HG03378 (cell line): ENCODE measurements around the gene GOLGA6L26.
"Not testable (repeated sequence)": the region's sequence is repeated elsewhere in the genome, so short reads cannot be mapped to it uniquely, and the experiment has no call there.

Experiments used
- ATAC-seq: cut with Tn5 transposase; IDR thresholded peaks from one replicate; pipeline ENCODE4 v1.9.1; 2021; ENCODE audit warnings: mild to moderate bottlenecking, moderate library complexity; ENCODE audit not compliant: unreplicated experiment

GOLGA6L26 gene

DNA sequence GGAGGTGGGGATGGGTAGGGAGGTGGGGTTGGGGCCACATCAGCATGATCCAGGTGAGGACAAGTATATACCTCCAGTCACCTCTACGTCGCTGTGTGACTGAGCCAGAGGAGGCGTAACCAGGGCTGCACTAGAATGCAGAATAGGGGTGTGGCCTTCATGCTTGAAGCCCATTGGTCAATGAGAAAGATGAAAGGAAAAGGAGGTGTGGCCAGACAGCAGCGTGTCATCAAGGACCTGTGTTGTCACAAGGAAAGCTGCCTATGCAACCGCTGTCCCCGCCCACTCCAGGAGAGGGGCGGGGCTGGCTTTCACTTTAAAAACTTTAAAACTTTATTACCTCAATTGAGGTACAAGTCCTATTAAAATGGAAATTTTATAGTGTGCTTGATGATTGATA is at the start of gene GOLGA6L26:
Gene GOLGA6L26, minus strand, starts transcription at position 101 of the 400 bp plus-strand sequence. Its CDS starts 61 bp downstream, at position 40.
- ATAC-seq: not testable (repeated sequence)

DNA sequence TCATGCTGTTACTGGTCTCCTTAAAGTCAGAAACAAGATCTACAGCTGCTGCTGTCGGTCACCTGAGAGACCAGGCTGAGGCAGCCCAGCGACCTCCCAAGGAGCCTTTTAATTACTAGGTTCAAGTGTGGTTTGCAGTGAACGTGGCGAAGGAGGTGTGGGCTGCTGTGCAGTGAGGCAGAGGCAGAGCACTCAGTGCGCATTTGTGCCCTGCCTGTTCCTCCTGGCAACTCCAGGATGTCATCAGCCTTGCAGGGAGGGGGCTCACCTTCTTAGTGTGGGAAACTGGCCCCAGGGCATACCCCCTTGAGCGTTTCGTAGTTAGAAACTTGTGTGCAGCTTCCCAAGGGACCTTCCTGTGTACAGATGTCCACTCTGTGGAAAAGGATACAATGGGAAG is 47.2 kb upstream of the GOLGA6L26 start:
- ATAC-seq: not testable (repeated sequence)

DNA sequence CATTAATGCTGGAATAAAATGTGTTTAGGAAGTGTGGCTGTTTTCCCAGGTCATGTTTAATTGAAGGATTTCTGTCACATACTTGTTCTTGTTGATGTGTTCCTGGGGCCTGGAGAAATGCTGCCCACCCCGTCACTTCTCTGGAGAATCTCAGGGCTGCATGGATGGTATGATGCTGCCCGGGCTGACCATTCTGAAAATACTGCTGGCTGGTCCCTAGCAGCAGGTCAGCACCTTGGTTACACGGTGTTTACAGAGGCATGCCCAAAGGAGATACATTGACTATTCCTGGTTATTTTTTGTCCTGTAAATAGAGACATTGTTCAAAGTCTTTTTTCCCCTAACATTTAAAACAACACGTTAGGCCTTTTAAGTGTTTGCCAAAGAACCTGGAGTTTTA is 46.7 kb upstream of the GOLGA6L26 start:
- ATAC-seq: not testable (repeated sequence)

DNA sequence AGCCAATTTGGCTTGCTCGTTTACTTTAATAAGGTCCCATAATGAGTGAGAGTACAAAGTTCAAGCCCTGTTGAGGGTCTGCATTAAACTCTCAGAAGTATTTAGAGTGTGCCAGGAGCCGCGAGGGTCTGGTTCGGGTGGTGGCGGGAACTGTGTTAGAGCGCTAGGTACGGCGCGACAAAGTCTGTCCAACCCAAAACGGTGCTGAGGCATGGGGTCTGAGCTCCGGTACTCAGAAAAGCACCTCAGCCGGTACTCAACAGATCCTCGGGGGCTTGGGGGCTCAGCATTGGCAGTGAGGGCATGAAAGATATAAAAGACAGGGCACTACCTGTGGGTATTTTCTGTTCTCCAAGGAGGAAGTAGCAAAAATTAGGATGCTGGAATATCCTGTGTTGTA is 45.0 kb upstream of the GOLGA6L26 start:
- not testable (repeated sequence) for ATAC-seq

DNA sequence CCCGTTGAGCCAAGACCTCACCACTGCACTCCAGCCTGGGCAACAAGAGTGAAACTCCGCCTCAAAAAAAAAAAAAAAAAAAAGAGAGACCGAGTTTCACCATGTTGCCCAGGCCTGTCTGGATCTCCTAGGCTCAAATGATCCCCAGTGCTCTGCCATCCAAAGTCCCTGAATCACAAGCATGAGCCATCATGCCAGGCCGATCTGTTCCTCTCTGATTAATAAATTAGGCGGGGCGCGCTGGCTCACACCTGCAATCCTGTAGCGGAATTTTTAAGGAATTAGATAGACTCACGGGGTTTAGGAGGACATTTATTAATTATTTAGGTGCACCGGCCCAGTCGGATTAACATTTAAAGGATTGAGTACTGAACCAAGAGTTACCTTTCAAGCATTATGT is 40.2 kb upstream of the GOLGA6L26 start:
- not testable (repeated sequence) for ATAC-seq

DNA sequence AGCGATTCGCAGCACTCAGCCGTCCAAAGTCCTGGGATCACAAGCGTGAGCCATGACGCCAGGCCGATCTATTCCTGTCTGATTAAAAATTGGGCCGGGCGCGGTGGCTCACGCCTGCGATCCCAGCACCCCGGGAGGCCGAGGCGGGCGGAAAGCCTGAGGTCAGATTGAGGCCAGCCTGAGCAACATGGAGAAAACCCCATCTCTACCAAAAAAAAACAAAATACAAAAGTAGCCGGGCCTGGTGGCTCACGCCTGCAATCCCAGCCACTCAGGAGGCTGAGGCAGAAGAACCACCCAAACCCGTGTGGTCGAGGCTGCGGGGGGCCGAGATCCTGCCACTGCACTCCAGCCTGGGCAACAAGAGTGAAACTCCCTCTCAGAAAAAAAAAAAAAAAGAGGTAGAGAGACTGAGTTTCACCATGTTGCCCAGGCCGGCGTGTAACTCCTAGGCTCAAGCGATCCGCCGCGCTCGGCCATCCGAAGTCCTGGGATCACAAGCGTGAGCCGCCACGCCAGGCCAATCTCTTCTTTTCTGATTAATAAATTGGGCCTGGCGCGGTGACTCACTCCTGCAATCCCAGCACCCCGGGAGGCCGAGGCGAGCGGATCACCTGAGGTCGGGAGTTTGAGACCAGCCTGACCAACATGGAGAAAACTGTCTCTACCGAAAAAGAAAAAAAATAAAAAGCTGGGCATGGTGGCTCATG is 39.0 kb upstream of the GOLGA6L26 start:
- ATAC-seq: not testable (repeated sequence)

DNA sequence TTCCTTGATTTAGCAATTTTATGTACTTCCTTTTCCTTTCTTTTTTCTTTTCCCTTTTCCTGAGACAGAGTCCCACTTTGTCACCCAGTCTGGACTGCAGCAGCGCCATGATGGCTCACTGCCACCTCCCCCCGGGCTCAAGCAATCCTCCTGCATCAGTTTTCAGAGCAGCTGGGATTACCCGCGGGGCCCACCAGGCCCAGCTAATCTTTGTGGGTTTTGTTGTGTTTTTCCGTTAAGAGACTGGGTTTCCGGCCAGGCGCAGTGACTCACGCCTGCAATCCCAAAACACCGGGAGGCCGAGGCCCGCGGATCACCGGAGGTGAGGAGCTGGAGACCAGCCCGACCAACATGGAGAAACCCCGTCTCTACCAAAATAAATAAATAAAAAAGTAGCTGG is 38.3 kb upstream of the GOLGA6L26 start:
- ATAC-seq: no peak

DNA sequence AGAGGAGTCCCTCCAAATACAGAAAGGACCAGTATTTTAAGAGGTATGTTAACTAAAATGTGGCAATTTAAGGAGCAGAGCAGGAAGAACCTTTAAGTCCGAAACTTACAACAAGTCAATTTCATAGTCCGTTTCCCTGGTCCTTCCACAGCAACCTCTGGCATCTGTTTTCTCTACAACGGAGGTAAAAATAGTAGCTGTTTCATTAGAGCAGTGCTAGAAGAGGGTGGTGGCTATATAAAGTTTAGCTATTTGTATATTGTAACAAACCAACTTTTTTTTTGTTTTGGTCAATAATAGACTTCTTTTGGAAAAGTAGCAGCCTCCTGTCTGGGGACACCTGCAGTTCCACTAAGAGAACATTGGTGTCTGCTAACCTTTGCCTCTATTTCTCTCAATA is 37.9 kb upstream of the GOLGA6L26 start:
- not testable (repeated sequence) for ATAC-seq

DNA sequence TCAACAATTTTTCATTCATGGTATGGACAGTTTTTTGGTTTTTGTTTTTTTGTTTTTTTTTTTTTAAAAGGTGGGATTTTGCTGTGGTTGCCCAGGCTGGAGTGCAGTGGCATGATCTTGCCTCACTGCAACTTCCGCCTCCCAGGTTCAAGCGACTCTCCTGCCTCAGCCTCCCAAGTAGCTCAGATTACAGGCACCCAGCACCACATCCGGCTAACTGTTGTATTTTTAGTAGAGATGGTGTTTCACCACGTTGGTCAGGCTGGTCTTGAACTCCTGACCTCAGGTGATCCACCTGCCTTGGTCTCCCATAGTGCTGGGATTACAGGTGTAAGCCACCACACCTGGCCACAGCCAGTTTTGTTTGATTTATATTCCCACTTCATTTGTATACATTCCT is 37.1 kb upstream of the GOLGA6L26 start:
- ATAC-seq: not testable (repeated sequence)

- ATAC-seq: no peak
These were observed 36.6 kb upstream of the GOLGA6L26 start for GRCh38 chr15:23370578-23370977.

- ATAC-seq: not testable (repeated sequence)
These were observed 30.3 kb upstream of the GOLGA6L26 start for GRCh38 chr15:23364261-23364660.

- ATAC-seq: not testable (repeated sequence)
These were observed 28.6 kb upstream of the GOLGA6L26 start for GRCh38 chr15:23362622-23363021.

GRCh38 chr15:23354448-23354847 is 20.5 kb upstream of the GOLGA6L26 start, which contains the start of gene GOLGA8S:
Gene GOLGA8S, plus strand, starts transcription at chr15:23354748. Its CDS starts 62 bp downstream, at chr15:23354810.
- not testable (repeated sequence) for ATAC-seq

DNA sequence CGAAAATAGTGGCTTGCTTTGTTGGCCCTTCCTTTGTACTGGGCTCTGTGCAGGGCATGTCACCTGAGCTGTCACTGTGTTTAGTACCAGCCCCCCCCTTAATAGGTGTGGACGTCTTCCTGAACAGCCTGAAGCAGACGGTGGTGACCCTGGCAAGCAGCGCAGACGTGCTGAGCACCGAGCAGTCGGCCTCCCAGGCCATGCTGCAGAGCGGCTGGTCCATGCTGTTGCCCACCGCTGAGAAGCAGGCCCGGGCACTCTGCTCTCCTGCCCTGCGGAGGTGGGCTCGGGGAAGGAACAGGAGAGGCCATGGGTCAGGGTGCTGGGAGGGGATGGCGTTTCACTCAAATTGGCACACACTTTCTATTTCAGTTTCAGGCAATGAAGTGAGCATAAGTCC is 22.8 kb downstream of the GOLGA6L26 start:
- not testable (repeated sequence) for ATAC-seq

DNA sequence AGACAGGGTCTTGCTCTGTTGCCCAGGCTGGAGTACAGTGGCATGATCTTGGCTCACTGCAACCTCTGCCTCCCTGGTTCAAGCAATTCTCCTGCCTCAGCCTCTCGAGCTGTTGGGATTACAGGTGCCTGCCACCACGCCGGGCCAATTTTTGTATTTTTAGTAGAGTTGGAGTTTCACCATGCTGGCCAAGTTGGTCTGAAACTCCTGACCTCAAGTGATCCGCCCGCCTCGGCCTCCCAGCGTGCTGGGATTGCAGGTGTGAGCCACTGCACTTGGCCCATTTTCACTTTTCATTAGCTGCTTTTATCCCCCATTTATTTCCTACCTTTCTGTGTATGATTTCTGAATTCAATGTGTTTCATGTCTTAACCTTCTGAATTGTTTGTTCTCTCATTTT is 28.1 kb downstream of the GOLGA6L26 start:
- not testable (repeated sequence) for ATAC-seq

DNA sequence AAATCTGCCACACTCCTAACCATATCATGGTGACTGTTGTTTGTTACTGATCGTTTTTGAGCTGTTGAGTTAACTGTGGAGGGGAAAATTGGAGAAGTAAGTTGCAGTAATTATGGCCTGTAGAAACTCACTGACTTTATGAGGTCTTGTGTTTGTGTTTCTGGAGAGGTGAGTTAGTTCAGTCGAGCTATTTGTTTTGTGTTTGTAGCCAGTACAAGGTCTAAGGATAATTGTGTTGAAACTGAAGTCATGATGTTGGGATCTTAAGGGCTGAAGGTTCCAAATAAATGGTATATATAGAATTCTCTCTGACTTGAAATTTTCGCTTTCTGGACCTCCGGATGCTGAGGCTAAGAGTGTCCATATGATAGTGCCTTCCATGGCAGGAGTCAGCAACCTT is 29.2 kb downstream of the GOLGA6L26 start:
- ATAC-seq: not testable (repeated sequence)

GRCh38 chr15:23304267-23304666 is 29.7 kb downstream of the GOLGA6L26 start:
- not testable (repeated sequence) for ATAC-seq

DNA sequence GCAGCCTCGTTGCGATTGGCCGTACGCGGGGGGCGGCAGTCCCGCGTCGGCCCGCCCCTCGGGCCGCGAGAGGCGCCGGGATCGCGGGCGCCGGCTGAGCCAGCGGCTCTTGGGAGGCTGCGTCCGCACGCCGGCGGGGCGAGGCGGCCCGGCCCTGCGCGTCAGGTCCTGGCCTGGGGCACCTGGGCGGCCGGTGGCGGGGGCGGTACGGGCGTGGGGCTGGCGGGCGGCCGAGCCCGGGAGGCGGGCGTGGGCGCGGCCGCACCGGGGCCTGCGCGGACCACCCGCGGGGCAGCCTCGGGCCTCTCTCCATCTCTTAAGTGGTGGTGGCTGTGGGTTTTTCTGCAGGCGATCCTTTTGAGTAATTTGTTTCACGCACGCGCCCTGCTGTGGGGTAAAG is 30.3 kb downstream of the GOLGA6L26 start:
- not testable (repeated sequence) for ATAC-seq

DNA sequence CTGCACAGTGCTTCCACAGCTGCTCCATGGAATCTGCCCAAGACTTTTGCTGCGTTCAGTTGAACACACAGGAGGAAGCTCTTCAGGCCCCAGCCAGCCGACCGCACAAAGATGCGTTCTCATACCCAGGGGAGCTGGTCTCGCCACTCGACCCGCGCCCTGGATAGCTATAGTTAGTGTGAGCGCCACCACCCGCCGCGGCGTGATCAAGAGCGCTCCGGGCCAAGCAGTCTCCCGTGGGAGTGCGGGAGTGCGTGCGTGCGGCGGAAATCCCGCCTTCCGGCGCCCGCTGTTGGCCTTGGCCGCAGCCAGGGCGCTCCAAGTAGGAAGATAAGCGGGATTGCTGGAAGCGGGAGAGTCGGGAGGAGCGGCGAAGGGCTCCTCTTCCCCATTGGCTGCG is 30.8 kb downstream of the GOLGA6L26 start:
- not testable (repeated sequence) for ATAC-seq
